ENCODE results near the gene RNF213.

The RNF213 gene

DNA sequence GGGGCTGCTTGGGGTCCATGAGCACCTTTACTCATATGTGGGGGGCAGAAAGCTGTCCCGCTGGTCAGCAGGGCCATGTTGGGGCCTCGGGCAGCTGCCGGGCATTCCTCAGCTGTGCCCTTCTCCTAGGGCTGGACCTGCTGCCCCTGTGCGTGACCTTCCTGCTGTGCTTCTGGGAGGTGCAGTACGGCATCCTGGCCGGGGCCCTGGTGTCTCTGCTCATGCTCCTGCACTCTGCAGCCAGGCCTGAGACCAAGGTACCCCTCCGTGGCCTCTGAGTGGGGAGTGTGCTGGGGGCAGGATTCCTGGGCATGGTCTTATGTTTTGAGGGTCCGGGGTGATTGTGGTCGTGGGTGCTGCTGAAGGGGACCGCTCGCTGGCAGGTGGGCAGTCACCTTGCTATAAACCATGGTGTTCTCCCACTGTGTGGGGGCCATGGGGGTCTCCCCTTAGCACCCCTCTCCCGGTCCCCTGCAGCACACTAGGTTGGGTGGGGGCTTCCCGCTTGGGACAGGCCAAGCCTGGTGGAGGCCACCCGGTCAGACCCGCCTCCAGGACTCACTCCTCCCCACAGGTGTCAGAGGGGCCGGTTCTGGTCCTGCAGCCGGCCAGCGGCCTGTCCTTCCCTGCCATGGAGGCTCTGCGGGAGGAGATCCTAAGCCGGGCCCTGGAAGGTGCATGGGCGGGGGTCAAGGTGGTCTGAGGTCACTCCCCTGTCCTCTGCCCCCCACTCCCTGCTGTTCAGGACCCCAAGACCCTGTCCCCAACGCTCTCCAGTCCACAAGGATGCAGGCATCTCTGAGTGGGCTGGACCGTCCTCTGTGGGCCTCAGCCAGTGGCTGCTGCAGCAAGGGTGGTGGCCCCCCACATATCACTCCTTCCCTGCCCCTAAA lies 12.4 kb upstream of the RNF213 start:
- TF ChIP-seq, protein P1, sequence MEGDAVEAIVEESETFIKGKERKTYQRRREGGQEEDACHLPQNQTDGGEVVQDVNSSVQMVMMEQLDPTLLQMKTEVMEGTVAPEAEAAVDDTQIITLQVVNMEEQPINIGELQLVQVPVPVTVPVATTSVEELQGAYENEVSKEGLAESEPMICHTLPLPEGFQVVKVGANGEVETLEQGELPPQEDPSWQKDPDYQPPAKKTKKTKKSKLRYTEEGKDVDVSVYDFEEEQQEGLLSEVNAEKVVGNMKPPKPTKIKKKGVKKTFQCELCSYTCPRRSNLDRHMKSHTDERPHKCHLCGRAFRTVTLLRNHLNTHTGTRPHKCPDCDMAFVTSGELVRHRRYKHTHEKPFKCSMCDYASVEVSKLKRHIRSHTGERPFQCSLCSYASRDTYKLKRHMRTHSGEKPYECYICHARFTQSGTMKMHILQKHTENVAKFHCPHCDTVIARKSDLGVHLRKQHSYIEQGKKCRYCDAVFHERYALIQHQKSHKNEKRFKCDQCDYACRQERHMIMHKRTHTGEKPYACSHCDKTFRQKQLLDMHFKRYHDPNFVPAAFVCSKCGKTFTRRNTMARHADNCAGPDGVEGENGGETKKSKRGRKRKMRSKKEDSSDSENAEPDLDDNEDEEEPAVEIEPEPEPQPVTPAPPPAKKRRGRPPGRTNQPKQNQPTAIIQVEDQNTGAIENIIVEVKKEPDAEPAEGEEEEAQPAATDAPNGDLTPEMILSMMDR (IDR thresholded peaks at IDR 0.05) = no peak

DNA sequence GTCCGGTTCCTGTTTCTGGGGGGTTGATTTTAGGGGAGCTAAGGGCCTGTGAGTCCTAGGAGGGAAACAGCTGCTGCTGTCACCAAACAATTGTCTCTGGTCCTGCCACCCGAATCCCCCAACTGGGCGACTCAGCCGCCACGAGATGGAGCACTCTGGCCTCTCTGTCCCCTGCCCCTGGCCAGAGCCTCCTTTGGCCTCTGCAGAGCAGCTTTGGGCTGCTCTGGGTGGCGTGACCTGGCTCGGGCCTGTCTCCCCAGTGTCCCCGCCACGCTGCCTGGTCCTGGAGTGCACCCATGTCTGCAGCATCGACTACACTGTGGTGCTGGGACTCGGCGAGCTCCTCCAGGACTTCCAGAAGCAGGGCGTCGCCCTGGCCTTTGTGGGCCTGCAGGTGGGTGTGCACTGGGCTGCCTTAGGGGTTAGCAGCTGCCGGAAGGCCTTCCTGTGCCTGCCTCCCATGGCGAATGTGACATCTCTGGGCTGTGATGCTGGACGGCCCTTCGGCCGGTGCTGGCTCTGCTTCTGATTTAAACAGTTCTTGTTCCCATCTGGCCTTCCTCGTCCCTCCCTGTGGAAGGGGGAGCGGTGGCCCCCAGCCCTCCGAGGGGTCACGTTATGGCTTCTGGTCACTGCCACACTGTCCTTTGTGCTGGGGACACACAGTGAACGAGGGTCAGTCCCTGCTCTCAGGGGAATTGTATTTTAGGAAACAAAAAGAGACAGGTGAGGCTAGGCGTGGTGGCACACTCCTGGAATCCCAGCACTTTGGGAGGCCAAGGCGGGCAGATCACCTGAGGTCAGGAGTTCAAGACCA lies 11.6 kb upstream of the RNF213 start:
- TF ChIP-seq, protein P1 (IDR thresholded peaks at IDR 0.05) = no peak

DNA sequence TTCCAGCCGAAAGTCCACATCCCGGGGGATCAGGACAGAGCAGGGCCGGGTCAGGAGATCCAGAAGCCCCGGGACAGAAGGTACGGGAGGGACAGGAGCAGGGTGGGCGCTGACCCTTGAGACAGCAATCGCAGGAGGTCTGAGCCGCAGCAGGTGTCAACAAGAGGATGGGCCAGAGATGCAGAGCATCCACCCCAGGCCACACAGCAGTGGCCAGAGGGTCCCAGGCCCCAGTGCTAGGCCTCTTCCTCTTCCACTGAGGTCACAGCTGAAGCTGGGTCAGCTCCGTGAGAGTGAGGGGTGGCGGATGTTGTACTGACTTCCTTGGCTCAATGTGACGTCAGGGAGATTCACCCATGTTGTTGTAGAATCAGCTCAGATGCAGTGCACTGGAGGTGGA lies 8.7 kb upstream of the RNF213 start:
- TF ChIP-seq, protein P1 (IDR thresholded peaks at IDR 0.05) = no peak

DNA sequence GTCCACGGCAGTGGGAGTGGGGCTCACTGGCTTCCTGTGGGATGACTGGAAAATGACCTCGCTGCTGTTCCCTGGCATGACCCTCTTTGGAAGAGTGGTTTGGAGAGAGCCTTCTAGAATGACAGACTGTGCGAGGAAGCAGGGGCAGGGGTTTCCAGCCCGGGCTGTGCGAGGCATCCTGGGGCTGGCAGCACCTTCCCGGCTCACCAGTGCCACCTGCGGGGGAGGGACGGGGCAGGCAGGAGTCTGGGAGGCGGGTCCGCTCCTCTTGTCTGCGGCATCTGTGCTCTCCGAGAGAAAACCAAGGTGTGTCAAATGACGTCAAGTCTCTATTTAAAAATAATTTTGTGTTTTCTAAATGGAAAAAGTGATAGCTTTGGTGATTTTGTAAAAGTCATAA lies 7.8 kb upstream of the RNF213 start:
- TF ChIP-seq, protein P1 (IDR thresholded peaks at IDR 0.05) = peak; percentile 81

DNA sequence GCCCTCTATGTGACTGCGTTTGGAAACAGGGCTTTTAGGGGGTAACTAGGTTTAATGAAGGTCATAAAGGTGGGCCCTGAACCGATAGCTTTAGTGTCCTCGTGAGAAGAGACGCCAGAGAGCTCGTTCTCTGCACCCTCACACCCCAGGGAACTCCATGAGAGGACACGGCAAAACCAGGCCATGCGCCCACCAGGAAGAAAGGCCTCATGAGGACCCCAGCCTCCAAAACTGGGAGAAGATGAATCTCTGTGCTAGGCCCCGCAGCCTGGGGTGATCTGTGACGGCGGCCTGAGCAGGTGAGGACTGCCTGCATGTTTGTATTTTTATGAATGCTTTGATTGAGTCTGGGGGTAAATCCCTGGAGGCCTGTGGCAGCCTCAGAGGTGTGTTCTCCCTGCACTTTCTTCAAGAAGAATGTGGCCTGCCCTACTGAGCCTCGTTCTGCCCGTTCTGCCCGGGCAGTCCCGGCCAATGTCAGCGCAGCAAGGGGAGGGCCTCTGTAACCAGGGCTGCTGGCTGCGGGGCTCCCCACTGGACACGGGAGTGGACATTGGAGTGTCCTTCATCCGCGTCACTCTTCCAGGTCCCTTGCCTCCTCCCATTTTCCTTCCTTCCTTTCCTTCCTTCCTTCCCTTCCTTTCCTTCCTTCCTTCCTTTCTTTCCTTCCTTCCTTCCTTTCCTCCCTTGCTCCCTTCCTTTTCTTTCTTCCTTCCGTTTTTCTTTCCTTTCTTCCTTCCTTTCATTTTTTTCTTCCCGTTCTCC lies 6.8 kb upstream of the RNF213 start:
- TF ChIP-seq, protein P1 (IDR thresholded peaks at IDR 0.05) = no peak

DNA sequence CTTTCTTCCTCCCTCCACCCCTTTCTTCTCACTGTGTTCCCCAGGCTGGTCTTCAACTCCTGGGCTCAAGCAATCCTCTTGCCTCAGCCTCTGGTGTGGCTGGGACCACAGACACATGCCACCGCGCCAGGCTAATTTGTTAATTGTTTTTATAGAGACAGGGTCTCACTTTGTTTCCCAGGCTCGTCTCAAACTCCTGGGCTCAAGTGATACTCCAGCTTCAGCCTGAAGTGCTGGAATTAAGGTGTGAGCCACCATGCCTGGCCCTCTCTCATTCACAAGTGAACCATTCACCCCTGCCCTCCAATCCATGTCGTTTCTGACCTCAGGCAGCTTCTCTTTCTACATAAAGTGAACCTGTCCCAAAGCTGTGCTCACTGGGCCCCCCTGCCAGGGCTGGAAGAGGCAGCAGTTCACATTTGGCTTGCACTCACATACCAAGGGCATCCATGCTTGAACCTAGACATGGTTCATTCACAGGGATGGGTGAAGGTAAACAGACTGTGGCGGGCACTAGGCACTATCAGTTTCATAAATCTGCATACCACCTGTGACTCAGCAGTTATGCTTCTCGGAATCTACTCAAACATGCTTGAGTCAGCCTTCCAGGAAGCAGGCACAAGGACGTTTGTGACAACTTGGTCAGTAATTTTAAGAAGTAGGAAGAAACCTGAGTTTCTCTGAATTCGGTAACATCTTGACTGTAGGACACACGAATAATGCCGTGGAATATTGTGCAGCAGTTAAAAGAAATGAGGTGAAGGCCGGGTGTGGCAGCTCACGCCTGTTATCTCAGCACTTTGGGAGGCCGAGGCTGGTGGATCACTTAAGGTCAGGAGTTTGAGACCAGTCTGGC lies 6.0 kb upstream of the RNF213 start:
- TF ChIP-seq, protein P1 (IDR thresholded peaks at IDR 0.05) = no peak
